Mammary microvascular endothelial cell (primary cell): Measurements from ENCODE around the gene USP17L10. TPM values are rescaled to one million over a fixed set of nuclear protein-coding genes. Genes with fewer than 3 reads are reported as not detected.

Experiments
- total RNA-seq: library from RNA; depleted of rRNA; stranded (reverse); fragments of >200 nt; gene quantifications from 2 replicates; pipeline ENCODE4 v1.2.3, GENCODE V29; 2015

USP17L10 gene
- not detected in 2 replicates for total RNA-seq

GRCh38 chr4:9210357-9210756, at the start of gene USP17L10:
Gene USP17L10 (plus strand): TSS chr4:9210657. CDS start chr4:9210657, 0 bp downstream.

GRCh38 chr4:9169791-9170459, 40.5 kb upstream of the USP17L10 start, which contains the start of gene FAM90A26:
Gene FAM90A26 (plus strand): TSS chr4:9170409. CDS start chr4:9173173, 2,764 bp downstream.

GRCh38 chr4:9215105-9215504, 4.6 kb downstream of the USP17L10 start, which contains the start of gene USP17L11:
Gene USP17L11 (plus strand): TSS chr4:9215405. CDS start chr4:9215405, 0 bp downstream.

GRCh38 chr4:9219852-9220251, 9.4 kb downstream of the USP17L10 start, which contains the start of gene USP17L12:
Gene USP17L12 (plus strand): TSS chr4:9220152. CDS start chr4:9220152, 0 bp downstream.

GRCh38 chr4:9224596-9224995, 14.1 kb downstream of the USP17L10 start, which contains the start of gene USP17L13:
Gene USP17L13 (plus strand): TSS chr4:9224896. CDS start chr4:9224896, 0 bp downstream.

GRCh38 chr4:9234085-9234484, 23.6 kb downstream of the USP17L10 start, which contains the start of gene USP17L15:
Gene USP17L15 (plus strand): TSS chr4:9234385. CDS start chr4:9234385, 0 bp downstream.

GRCh38 chr4:9243579-9243978, 33.1 kb downstream of the USP17L10 start, which contains the start of gene USP17L17:
Gene USP17L17 (plus strand): TSS chr4:9243879. CDS start chr4:9243879, 0 bp downstream.

GRCh38 chr4:9247953-9248680, 37.7 kb downstream of the USP17L10 start, which contains the start of gene USP17L18:
Gene USP17L18 (plus strand): TSS chr4:9248630. CDS start chr4:9248630, 0 bp downstream.

GRCh38 chr4:9253078-9253477, 42.6 kb downstream of the USP17L10 start, which contains the start of gene USP17L19:
Gene USP17L19 (plus strand): TSS chr4:9253378. CDS start chr4:9253378, 0 bp downstream.

GRCh38 chr4:9257824-9258223, 47.4 kb downstream of the USP17L10 start, which contains the start of gene USP17L20:
Gene USP17L20 (plus strand): TSS chr4:9258124. CDS start chr4:9258124, 0 bp downstream.

Other genes with a start within 250 kb of the USP17L10 start
- gene FAM90A26, start 40.2 kb upstream of the USP17L10 start, total RNA-seq = not detected in 2 replicates
- not detected in 2 replicates for gene USP17L11, start 4.7 kb downstream of the USP17L10 start, total RNA-seq
- not detected in 2 replicates for gene USP17L12, start 9.5 kb downstream of the USP17L10 start, total RNA-seq
- gene USP17L13, start 14.2 kb downstream of the USP17L10 start, total RNA-seq = not detected in 2 replicates
- not detected in 2 replicates for gene USP17L15, start 23.7 kb downstream of the USP17L10 start, total RNA-seq
- gene USP17L17, start 33.2 kb downstream of the USP17L10 start, total RNA-seq = not detected in 2 replicates
- gene USP17L18, start 38.0 kb downstream of the USP17L10 start, total RNA-seq = not detected in 2 replicates
- gene USP17L19, start 42.7 kb downstream of the USP17L10 start, total RNA-seq = not detected in 2 replicates
- gene USP17L20, start 47.5 kb downstream of the USP17L10 start, total RNA-seq = not detected in 2 replicates
- gene USP17L21, start 52.2 kb downstream of the USP17L10 start, total RNA-seq = not detected in 2 replicates
- not detected in 2 replicates for gene USP17L22, start 57.0 kb downstream of the USP17L10 start, total RNA-seq
- gene USP17L24, start 114.5 kb downstream of the USP17L10 start, total RNA-seq = not detected in 2 replicates
- gene USP17L25, start 119.3 kb downstream of the USP17L10 start, total RNA-seq = not detected in 2 replicates
- not detected in 2 replicates for gene USP17L26, start 124.0 kb downstream of the USP17L10 start, total RNA-seq
- gene USP17L5, start 128.7 kb downstream of the USP17L10 start, total RNA-seq = not detected in 2 replicates
- not detected in 2 replicates for gene USP17L27, start 133.5 kb downstream of the USP17L10 start, total RNA-seq
- not detected in 2 replicates for gene USP17L28, start 138.2 kb downstream of the USP17L10 start, total RNA-seq
- not detected in 2 replicates for gene USP17L29, start 143.0 kb downstream of the USP17L10 start, total RNA-seq
- gene USP17L30, start 152.5 kb downstream of the USP17L10 start, total RNA-seq = not detected in 2 replicates
- gene DEFB131A, start 233.8 kb downstream of the USP17L10 start, total RNA-seq = not detected in 2 replicates